Umbilical cord (tissue), 2 donors: ENCODE data around the gene NACA2. TPM values are rescaled to one million over a fixed set of nuclear protein-coding genes. Genes with fewer than 3 reads are reported as not detected.
A peak's percentile ranks its signal among the peaks of the same experiment; 100 is the strongest.
"Not testable (repeated sequence)": the region's sequence is repeated elsewhere in the genome, so short reads cannot be mapped to it uniquely, and the experiment has no call there.

Experiments used
- DNase-seq: peaks from one replicate; pipeline ENCODE4 v3.0.0-alpha.2; 2015; ENCODE audit warnings: low spot score
- total RNA-seq: library from RNA; depleted of rRNA; stranded (reverse); fragments of >200 nt; gene quantifications from one replicate; pipeline ENCODE4 v1.2.3, GENCODE V29; 2014; ENCODE audit warnings: low replicate concordance; ENCODE audit not compliant: insufficient read depth

Gene NACA2
- total RNA-seq, 1 donor from 2014 or later: not detected

DNA sequence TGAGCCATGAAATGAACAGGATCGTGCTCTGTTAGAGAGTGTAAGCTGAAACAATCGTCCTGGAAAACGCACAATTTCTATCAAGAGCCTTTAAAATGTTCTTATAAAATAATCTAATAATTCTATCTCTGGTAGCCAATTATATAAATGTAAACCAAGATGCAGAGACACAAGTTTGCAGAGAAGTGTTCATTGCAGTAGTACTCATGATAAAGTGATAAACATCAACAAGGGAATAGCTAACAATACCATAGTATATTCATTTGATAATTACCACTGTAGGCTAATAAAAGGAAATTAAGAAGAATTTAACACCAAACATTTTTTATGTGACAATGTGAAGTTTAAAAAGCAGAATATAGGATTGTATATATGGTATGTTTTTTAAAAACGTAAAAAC lies 12.4 kb downstream of the NACA2 start:
- no peak for DNase-seq

DNA sequence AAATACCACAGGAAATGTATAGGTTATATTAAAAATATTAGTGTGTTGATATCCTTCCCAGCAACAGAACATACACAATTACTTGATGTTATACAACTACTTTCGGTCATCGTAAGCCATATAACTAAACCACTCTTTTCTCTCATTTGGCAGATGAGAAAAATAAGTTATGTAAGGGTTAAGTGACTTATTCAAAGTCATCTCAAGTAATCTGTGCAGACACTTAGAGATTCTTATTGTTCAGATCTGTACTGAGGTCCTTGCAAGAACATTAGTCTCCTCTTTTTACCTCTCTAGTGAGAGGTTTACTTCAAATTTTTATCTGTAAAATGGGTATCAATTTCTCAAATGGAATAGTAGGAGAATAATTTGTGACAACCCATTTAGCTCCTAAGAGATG lies 15.0 kb downstream of the NACA2 start:
- no peak for DNase-seq

DNA sequence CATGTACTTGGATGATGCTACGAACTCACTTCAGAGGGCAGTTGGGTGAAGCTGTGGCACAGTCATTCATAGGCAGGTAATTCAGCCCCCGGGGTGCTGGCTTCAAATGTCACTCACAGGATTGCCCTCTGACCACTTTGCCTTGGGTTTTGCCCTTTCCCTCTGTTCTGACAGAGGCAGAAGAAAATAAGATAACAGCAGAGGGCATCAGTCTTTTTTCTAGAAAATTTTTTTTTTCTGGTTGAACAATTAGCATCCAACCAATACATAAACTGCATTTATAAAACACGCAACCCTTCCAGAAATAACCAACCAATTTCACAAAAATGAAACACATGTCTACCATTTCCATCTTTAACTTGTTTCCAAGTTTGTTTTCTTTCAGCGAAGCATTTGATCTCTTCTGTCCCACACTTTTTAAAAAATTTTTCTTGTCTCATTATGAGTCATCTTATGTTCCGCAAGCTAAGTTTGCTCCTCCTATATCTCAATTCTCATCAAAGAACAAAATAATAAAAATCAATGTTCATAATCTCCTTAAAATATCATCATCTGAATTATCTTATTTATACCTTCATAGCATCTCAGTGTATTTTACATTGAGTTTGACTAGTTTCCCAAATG lies 15.6 kb downstream of the NACA2 start:
- no peak for DNase-seq

DNA sequence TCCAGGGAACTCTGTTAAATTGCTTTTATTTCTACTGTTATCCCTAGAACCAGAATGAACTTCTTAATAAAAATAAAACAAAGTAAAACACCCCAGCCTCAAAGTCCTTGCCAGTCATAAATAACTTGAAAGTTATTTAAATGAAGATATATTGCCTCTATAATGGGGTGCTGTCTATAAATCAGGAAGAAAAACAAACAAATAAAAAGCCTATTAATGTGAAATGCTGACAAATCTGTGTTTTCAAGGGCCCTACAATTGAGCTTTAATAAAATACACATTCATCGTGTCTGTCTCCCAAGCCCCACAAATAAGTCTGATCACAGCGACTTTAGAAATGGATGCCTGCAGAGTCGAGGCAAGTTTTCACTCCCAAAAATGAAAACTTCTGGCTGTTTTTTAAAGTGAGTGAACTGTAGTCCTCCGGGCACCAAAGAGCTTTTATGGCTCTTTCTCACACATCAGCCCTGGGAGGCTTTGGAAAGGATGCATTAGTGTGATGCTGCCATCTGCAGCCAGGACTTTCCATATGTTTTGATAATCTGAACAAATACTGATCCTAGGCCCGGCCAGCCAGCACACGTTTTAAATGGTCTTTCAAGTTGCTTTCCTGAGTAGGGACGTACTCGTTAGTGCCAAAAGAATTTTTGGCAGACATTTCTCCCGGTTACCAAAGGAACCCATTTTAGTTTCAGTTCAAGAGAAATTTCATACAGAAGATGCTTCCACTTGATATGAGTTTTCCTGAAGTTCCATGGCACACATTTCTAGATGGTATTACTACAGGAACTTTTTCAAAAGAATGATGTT lies 16.3 kb downstream of the NACA2 start:
- DNase-seq: peak; percentile 90

DNA sequence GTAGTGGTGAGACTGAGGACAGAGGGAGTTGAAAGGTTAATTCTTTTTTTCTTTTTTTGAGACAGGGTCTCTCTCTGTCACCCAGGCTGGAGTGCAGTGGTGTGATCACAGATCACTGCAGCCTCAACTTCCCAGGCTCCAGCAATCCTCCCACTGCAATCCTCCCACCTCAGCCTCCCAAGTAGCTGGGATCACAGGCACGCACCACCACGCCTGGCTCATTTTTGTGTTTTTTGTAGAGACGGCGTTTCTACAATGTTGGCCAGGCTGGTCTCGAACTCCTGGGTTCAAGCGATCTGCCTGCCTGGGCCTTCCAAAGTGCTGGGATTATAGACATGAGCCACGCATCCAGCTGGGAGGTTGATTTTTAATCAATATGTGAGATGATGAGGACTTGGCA lies 18.5 kb downstream of the NACA2 start:
- DNase-seq: not testable (repeated sequence)

- DNase-seq: no peak
Measured at GRCh38 chr17:61571624-61572023, 19.4 kb downstream of the NACA2 start.

DNA sequence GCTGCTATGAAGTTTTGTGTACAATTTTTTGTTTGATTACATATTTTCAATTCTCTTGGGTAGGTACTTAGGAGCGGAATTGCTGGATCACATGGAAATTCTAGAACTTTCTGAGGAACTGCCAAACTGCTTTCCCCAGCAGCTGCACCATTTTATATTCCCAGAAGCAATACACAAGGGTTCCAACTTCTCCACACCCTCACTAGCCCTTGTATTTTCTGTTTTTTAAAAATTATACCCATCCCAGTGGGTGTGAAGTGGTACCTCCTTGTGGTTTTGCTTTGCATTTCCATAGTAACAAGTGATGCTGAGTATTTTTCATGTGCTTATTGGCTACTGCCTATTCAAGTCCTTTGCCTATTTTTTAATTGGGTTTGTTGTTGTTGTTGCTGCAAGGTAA lies 20.9 kb downstream of the NACA2 start:
- no peak for DNase-seq

GRCh38 chr17:61569525-61569924 lies 21.5 kb downstream of the NACA2 start:
- not testable (repeated sequence) for DNase-seq

- no peak for DNase-seq
Measured at GRCh38 chr17:61568219-61569072, 22.6 kb downstream of the NACA2 start.

- DNase-seq: no peak
Measured at GRCh38 chr17:61567045-61567802, 23.8 kb downstream of the NACA2 start.

- DNase-seq: not testable (repeated sequence)
Measured at GRCh38 chr17:61566448-61566847, 24.6 kb downstream of the NACA2 start.

- not testable (repeated sequence) for DNase-seq
Measured at GRCh38 chr17:61565850-61566249, 25.2 kb downstream of the NACA2 start.

DNA sequence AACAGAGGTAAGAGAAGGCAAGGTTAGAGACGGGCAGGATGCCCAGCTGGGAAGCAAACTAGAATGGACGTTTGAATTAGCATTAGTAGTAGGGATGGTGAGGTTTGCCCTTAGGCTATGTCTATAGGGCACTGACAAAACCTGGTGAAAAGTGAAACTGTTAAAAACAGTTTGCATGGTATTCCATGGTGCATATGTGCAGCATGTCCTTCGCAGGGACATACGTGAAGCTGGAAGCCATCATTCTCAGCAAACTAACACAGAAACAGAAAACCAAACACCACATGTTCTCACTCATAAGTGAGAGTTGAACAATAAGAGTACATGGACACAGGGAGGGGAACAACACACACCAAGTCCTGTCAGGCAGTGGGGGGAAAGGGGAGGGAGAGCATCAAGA lies 25.8 kb downstream of the NACA2 start:
- DNase-seq: no peak

GRCh38 chr17:61562287-61562686 lies 28.7 kb downstream of the NACA2 start:
- no peak for DNase-seq

GRCh38 chr17:61561354-61561753 lies 29.7 kb downstream of the NACA2 start:
- DNase-seq: no peak

GRCh38 chr17:61560071-61560470 lies 30.9 kb downstream of the NACA2 start:
- no peak for DNase-seq

DNA sequence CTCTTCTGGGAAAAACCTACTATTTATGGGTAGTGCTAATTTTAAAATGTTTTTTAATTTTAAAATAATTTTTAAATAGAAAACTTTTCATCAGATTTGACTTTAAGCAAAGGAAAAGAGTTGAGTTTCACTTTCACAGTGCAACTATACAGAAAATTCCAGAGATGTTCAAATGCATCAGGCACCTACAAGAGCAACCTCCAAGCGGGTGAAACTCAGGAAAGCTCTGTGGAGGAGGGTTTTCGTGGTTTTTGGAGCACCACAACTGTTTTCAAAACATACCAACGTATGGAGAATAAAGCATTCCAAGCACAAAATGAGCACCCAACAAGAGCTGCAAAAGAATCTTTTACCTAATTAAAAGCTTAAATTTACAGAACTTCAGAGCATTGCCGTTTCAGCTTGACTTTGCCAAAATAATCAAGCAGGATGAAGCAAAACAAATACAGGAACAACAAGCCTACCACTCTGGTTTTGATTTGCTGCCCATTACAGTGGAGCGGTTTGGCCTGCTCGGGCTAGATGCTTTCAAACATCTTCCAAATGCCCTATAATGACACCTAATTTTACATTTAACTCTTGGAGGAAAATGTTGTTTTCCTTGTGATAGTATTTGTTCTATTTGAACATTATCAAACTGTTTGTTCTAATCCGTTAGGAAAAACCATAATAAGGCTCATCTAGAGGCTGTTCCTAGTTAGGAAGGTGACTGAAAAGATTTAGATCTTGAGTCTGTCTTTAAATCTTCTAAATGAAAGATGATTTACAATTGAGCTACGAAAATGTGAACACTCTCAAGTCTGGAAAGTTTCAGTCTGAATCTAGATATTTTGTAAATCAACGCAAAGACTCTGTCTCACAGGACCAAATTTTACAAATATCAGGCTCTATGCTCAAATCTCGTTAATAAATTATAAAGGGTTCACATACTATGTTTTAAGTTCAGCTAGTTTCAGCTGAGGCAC lies 34.5 kb downstream of the NACA2 start:
- peak; percentile 36 for DNase-seq

GRCh38 chr17:61555127-61555566 lies 35.9 kb downstream of the NACA2 start:
- no peak for DNase-seq

GRCh38 chr17:61554209-61554608 lies 36.8 kb downstream of the NACA2 start:
- DNase-seq: no peak

DNA sequence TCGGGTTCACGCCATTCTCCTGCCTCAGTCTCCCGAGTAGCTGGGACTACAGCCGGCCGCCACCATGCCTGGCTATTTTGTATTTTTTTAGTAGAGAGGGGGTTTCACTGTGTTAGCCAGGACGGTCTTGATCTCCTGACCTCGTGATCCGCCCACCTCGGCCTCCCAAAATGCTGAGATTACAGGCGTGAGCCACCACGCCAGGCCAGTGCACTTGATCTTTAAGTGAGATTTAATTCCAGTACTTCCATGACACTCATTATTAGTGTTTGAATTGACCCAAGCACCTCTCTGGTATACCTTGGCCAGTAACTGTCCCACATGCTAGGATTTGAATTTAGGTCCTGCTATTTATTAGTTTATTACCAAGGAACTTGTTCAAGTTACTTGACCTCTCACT lies 38.5 kb downstream of the NACA2 start:
- not testable (repeated sequence) for DNase-seq
